Ishikawa (cell line): ENCODE measurements around the gene RASA3.

Source experiments
- CEBPB ChIP-seq: IDR thresholded peaks from 2 replicates; pipeline ENCODE4 v1.6.1; 2012
- CREB1 ChIP-seq: IDR thresholded peaks from 2 replicates; pipeline ENCODE4 v1.6.1; 2012; ENCODE audit warnings: low read depth
- EGR1 ChIP-seq: IDR thresholded peaks from 2 replicates; pipeline ENCODE4 v1.6.1; 2012
- EP300 ChIP-seq: IDR thresholded peaks from 2 replicates; pipeline ENCODE4 v1.6.1; 2012; ENCODE audit warnings: borderline replicate concordance
- FOXM1 ChIP-seq: IDR thresholded peaks from 2 replicates; pipeline ENCODE4 v1.6.1; 2012; ENCODE audit warnings: low read depth, borderline replicate concordance
- MAX ChIP-seq: IDR thresholded peaks from 2 replicates; pipeline ENCODE4 v1.6.1; 2012
- NFIC ChIP-seq: IDR thresholded peaks from 2 replicates; pipeline ENCODE4 v1.6.1; 2012
- RAD21 ChIP-seq: IDR thresholded peaks from 2 replicates; pipeline ENCODE4 v1.6.1; 2012; ENCODE audit warnings: low read depth
- REST ChIP-seq: IDR thresholded peaks from 2 replicates; pipeline ENCODE4 v1.6.1; 2012; ENCODE audit warnings: low read depth, mild to moderate bottlenecking
- TAF1 ChIP-seq: IDR thresholded peaks from 2 replicates; pipeline ENCODE4 v1.6.1; 2012; ENCODE audit warnings: low read depth, mild to moderate bottlenecking
- TCF12 ChIP-seq: IDR thresholded peaks from 2 replicates; pipeline ENCODE4 v1.6.1; 2012; ENCODE audit warnings: low read depth
- TEAD4 ChIP-seq: IDR thresholded peaks from 2 replicates; pipeline ENCODE4 v1.6.1; 2012
- YY1 ChIP-seq: IDR thresholded peaks from 2 replicates; pipeline ENCODE4 v1.6.1; 2012; ENCODE audit warnings: low read depth
- TF ChIP-seq, protein P1 (sequence below): IDR thresholded peaks from 2 replicates; pipeline ENCODE4 v1.6.1; 2012

The RASA3 gene

DNA sequence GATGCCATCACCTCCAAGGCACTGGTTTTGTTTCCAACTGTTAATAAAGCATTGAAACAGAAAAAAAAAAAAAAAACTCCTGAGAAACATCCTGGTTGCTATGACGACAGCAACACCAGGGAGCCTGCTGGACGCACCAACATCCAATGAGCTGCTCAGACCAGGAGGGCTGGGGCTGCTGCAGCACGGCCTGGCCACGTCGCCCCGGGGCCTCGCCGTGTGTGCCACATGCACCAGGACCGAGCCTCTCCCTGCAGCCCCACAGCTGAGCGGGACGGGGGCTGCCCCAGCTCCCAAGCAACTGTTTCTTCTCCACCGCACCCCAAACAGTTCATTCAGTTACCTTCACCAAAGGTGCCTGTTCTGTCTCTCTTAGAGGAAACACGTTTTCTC is 54.5 kb downstream of the RASA3 start:
- TF ChIP-seq FOXM1, result no peak
- TF ChIP-seq TCF12, result no peak
- no peak for TF ChIP-seq REST
- no peak for TF ChIP-seq CEBPB
- TF ChIP-seq CREB1, result no peak
- TF ChIP-seq RAD21, result no peak
- no peak for TF ChIP-seq TEAD4
- TF ChIP-seq TAF1, result no peak
- TF ChIP-seq NFIC, result no peak
- TF ChIP-seq, protein P1, sequence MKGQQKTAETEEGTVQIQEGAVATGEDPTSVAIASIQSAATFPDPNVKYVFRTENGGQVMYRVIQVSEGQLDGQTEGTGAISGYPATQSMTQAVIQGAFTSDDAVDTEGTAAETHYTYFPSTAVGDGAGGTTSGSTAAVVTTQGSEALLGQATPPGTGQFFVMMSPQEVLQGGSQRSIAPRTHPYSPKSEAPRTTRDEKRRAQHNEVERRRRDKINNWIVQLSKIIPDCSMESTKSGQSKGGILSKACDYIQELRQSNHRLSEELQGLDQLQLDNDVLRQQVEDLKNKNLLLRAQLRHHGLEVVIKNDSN, result no peak
- no peak for TF ChIP-seq EP300

- TF ChIP-seq TCF12 (no peak), YY1 (no peak), TAF1 (no peak), EGR1 (no peak), NFIC (no peak), CREB1 (no peak), MAX (no peak), TEAD4 (no peak), CEBPB (no peak), EP300 (no peak), REST (no peak)
- TF ChIP-seq, protein P1, result no peak
Measured at GRCh38 chr13:114077099-114077932, 55.1 kb downstream of the RASA3 start.

GRCh38 chr13:114076329-114077090 is 55.9 kb downstream of the RASA3 start:
- TF ChIP-seq TEAD4, result no peak
- no peak for TF ChIP-seq MAX
- no peak for TF ChIP-seq TAF1
- TF ChIP-seq TCF12, result no peak
- no peak for TF ChIP-seq REST
- TF ChIP-seq CEBPB, result no peak
- TF ChIP-seq NFIC, result no peak
- no peak for TF ChIP-seq RAD21
- no peak for TF ChIP-seq EGR1
- TF ChIP-seq FOXM1, result no peak
- TF ChIP-seq CREB1, result no peak
- no peak for TF ChIP-seq YY1
- TF ChIP-seq, protein P1, result no peak
- no peak for TF ChIP-seq EP300
